HepG2 (cell line): ENCODE results near the gene IGFLR1. TPM values are rescaled to one million over a fixed set of nuclear protein-coding genes. Genes with fewer than 3 reads are reported as not detected.

Experiments
- ATAC-seq: fragments of 200-7000 bp; cut with Tn5 transposase; 3 replicates; pipeline ENCODE4 v1.9.1; 2020; ENCODE audit warnings: mild to moderate bottlenecking, moderate library complexity
- BruUV-seq: library from RNA; stranded (reverse); fragments of 400-500 nt; replicated peaks from 2 replicates; lab custom pipeline; 2021; lab: Mats Ljungman, UMichigan
- CTCF ChIA-PET: fragments of 300-600 bp; formaldehyde crosslinking; extraction: SDS; loops from one replicate; lab custom pipeline; 2021; ENCODE audit warnings: low total read pairs, inconsistent platforms, low intra/inter-chr PET ratio; lab: Yijun Ruan, JAX
- POLR2A ChIA-PET: fragments of 350-600 bp; sonication (Branson Sonifier 250); formaldehyde crosslinking; loops from one replicate; lab custom pipeline; 2020; ENCODE audit warnings: antibody characterized with exemption, inconsistent platforms; lab: Yijun Ruan, JAX
- DNase-seq: peaks from one replicate; pipeline ENCODE4 v3.0.0-alpha.2; 2015; ENCODE audit warnings: low spot score
- FAIRE-seq: peaks from 3 replicates; lab custom pipeline; 2011; peaks lifted over from hg19 to GRCh38; lab: Jason Lieb, UNC
- H2AFZ ChIP-seq: one replicate; pipeline ENCODE4 v1.6.1; 2011; ENCODE audit warnings: low read length, inconsistent platforms
- H3K27ac ChIP-seq: fragments of 300-600 bp; 3 replicates; pipeline ENCODE4 v1.8.0; 2011; ENCODE audit warnings: mixed run types, mild to moderate bottlenecking, mixed read lengths, low read length, inconsistent platforms; ENCODE audit not compliant: insufficient read depth; ENCODE audit errors: extremely low read length
- H3K27me3 ChIP-seq, 2 experiments: fragments of 200-600 bp in 1 of 2; 2 replicates in 1 of 2; 3 replicates in 1 of 2; pipeline versions ENCODE4 v1.6.0 to v1.8.0; 2011; ENCODE audit warnings: low read length in 2 of 2, mild to moderate bottlenecking in 2 of 2, moderate library complexity in 2 of 2, inconsistent platforms in 1 of 2; ENCODE audit not compliant: insufficient read depth in 2 of 2, control insufficient read depth in 1 of 2
- H3K36me3 ChIP-seq, 2 experiments: fragments of 200-600 bp in 1 of 2; replicated peaks in 1 of 2; 2 replicates in 1 of 2; 3 replicates in 1 of 2; pipeline versions ENCODE4 v1.5.1 to v1.8.0; 2011; ENCODE audit warnings: low read length in 2 of 2, inconsistent platforms in 1 of 2; ENCODE audit not compliant: insufficient read depth in 2 of 2, control insufficient read depth in 1 of 2
- H3K4me1 ChIP-seq: 2 replicates; pipeline ENCODE4 v1.5.1; 2012; ENCODE audit warnings: low read length, inconsistent platforms; ENCODE audit not compliant: insufficient read depth
- H3K4me2 ChIP-seq: 2 replicates; pipeline ENCODE4 v1.6.0; 2011; ENCODE audit warnings: low read depth, low read length, inconsistent platforms
- H3K4me3 ChIP-seq, 3 experiments: fragments of 200-600 bp in 1 of 3; sonication (generic), shearing (Covaris generic) in 1 of 3; replicated peaks in 1 of 3; 2 replicates each; pipeline ENCODE4 v1.5.1; 2011 to 2016; ENCODE audit warnings: low read length in 3 of 3, inconsistent platforms in 2 of 3, low read depth in 2 of 3, mild to moderate bottlenecking in 2 of 3, control low read depth in 1 of 3, mixed read lengths in 1 of 3; ENCODE audit not compliant: insufficient read depth in 1 of 3
- H3K79me2 ChIP-seq: one replicate; pipeline ENCODE4 v1.6.1; 2011; ENCODE audit warnings: low read length, inconsistent platforms; ENCODE audit not compliant: insufficient read depth
- H3K9ac ChIP-seq: 2 replicates; pipeline ENCODE4 v1.6.0; 2011; ENCODE audit warnings: mild to moderate bottlenecking, low read depth, low read length, inconsistent platforms; ENCODE audit not compliant: insufficient read depth
- H3K9me3 ChIP-seq: 2 replicates; pipeline ENCODE4 v1.5.1; 2012; ENCODE audit warnings: mild to moderate bottlenecking, low read length
- H4K20me1 ChIP-seq: 2 replicates; pipeline ENCODE4 v1.6.0; 2011; ENCODE audit warnings: inconsistent platforms, mild to moderate bottlenecking, low read length, moderate library complexity; ENCODE audit not compliant: insufficient read depth
- BORCS8-MEF2B ChIP-seq: sonication (generic); formaldehyde crosslinking; IDR thresholded peaks from 2 replicates; pipeline ENCODE4 v1.8.0; 2022; ENCODE audit warnings: mild to moderate bottlenecking, missing genetic modification reagents
- DPF2 ChIP-seq: sonication (generic); formaldehyde crosslinking; IDR thresholded peaks from 2 replicates; pipeline ENCODE4 v1.4.0; 2020; ENCODE audit warnings: mild to moderate bottlenecking, low read depth, missing genetic modification reagents, borderline replicate concordance
- FOXA1 ChIP-seq, 2 experiments: fragments of 450-650 bp in 1 of 2; sonication (generic) in 1 of 2; formaldehyde crosslinking in 1 of 2; IDR thresholded peaks; 2 replicates each; pipeline versions ENCODE4 v1.4.0 to v1.6.1; 2016 to 2020; ENCODE audit warnings: missing genetic modification reagents in 1 of 2
- FOXP1 ChIP-seq, 2 experiments: fragments of 450-650 bp in 1 of 2; IDR thresholded peaks; 2 replicates each; pipeline ENCODE4 v1.6.1; 2017 to 2018; ENCODE audit warnings: antibody characterized with exemption in 1 of 2
- NR2F1 ChIP-seq, 2 experiments: fragments of 450-650 bp in 1 of 2; formaldehyde crosslinking in 1 of 2; IDR thresholded peaks; 2 replicates each; pipeline versions ENCODE4 v1.5.0 to v1.6.1; 2016 to 2020; ENCODE audit warnings: mild to moderate bottlenecking in 1 of 2, missing compliant biosample characterization in 1 of 2, missing genetic modification reagents in 1 of 2, moderate library complexity in 1 of 2
- THAP11 ChIP-seq: IDR thresholded peaks from 2 replicates; pipeline ENCODE4 v1.6.1; 2016; ENCODE audit warnings: missing biosample characterization, missing genetic modification reagents
- ZNF138 ChIP-seq: sonication (generic); formaldehyde crosslinking; IDR thresholded peaks from 2 replicates; pipeline ENCODE4 v1.5.0; 2020; ENCODE audit warnings: mild to moderate bottlenecking, low read depth, missing genetic modification reagents
- ZNF619 ChIP-seq: sonication (generic); formaldehyde crosslinking; IDR thresholded peaks from 2 replicates; pipeline ENCODE4 v1.4.0; 2020; ENCODE audit warnings: mild to moderate bottlenecking, missing genetic modification reagents
- WGBS: methylation state at CpG from one replicate; pipeline ENCODE4 v1.1.6; 2017; ENCODE audit warnings: low lambda C conversion rate; 5-methylcytosine and 5-hydroxymethylcytosine counted together
- in situ Hi-C: cut with HindIII; loops from 2 replicates; pipeline ENCODE4 v1.10.0; 2017; ENCODE audit warnings: low pct_unique_long_range_greater_than_20kb; ENCODE audit not compliant: extremely low pct_ligation_motif_present
- intact Hi-C: fragments of 100-400 bp; cut with micrococcal nuclease; formaldehyde crosslinking; loops from one replicate; pipeline ENCODE4 v1.10.0; 2022; ENCODE audit not compliant: unreplicated experiment
- polyA plus RNA-seq, 8 experiments: library from polyadenylated mRNA; depleted of rRNA in 3 of 8; stranded (reverse) in 7 of 8; unstranded in 1 of 8; fragments of >200 nt; fragmentation: Illumina TruSeq in 4 of 8; extraction: Trizol in 4 of 8; gene quantifications; 2 replicates each; pipeline versions ENCODE4 v1.2.1 to v1.2.3, GENCODE V29; 2011 to 2016; ENCODE audit warnings: low read depth in 4 of 8, missing spikeins in 1 of 8, mixed read lengths in 1 of 8; ENCODE audit not compliant: insufficient read depth in 1 of 8
- total RNA-seq, 5 experiments: library from RNA; depleted of rRNA; stranded (reverse); fragments of >200 nt; fragmentation: Illumina TruSeq; extraction: Trizol; gene quantifications; 2 replicates each; pipeline ENCODE4 v1.2.3, GENCODE V29; 2016; ENCODE audit warnings: low read depth in 1 of 5
- TF ChIP-seq, protein P1 (sequence below): sonication (generic); formaldehyde crosslinking; IDR thresholded peaks from 2 replicates; pipeline ENCODE4 v1.4.0; 2020; ENCODE audit warnings: missing genetic modification reagents
- TF ChIP-seq, protein P2 (sequence below): IDR thresholded peaks from 2 replicates; pipeline ENCODE4 v1.6.1; 2016; ENCODE audit warnings: control low read depth
- TF ChIP-seq, protein P3 (sequence below): sonication (generic); formaldehyde crosslinking; IDR thresholded peaks from 2 replicates; pipeline ENCODE4 v1.4.0; 2020; ENCODE audit warnings: missing genetic modification reagents, borderline replicate concordance
- TF ChIP-seq, protein P4 (sequence below): sonication (generic); formaldehyde crosslinking; IDR thresholded peaks from 2 replicates; pipeline ENCODE4 v1.5.1; 2020; ENCODE audit warnings: mild to moderate bottlenecking, missing genetic modification reagents, borderline replicate concordance

The IGFLR1 gene
- total and polyA plus RNA-seq, 2 of the 13 experiments (the other 11 are each of a cell fraction or from before 2014, with no cell fraction given) = 5.4 to 8.9 TPM

DNA sequence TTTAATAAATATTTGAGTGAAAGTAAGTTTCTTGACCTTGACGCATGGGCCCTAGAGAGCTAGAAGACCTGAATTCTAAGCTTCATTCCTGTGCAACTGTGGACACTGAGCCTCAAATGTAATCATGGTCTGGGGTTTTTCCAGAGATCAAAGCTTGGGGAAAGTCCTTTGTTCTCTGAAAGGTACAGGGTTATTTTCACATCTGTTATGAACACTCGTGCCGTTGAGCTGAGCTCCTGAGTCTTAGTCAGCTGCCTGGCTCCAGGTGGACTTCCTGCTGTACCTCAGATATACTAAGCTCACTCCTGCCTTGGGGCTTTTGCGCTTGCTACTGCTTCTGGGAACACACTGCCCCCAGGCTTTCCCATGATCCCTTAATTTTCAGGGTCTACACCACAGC is 45.4 kb downstream of the IGFLR1 start (continued):
- TF ChIP-seq, protein P1, sequence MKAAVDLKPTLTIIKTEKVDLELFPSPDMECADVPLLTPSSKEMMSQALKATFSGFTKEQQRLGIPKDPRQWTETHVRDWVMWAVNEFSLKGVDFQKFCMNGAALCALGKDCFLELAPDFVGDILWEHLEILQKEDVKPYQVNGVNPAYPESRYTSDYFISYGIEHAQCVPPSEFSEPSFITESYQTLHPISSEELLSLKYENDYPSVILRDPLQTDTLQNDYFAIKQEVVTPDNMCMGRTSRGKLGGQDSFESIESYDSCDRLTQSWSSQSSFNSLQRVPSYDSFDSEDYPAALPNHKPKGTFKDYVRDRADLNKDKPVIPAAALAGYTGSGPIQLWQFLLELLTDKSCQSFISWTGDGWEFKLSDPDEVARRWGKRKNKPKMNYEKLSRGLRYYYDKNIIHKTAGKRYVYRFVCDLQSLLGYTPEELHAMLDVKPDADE = no peak
- TF ChIP-seq DPF2 (CRISPR knock-in tag) = 0 out of 2 replicates have a peak, but pooled peaks have one; percentile 40
- TF ChIP-seq THAP11 (CRISPR knock-in tag) = peak; percentile 34; the same call in 1 of the 2 replicates
- TF ChIP-seq FOXA1 (IDR thresholded peaks at IDR 0.05) = no peak
- TF ChIP-seq FOXA1 (CRISPR knock-in tag; IDR thresholded peaks at IDR 0.05) = peak; percentile 51; the same call in 1 of the 2 replicates
- TF ChIP-seq BORCS8-MEF2B = no peak
- no peak for TF ChIP-seq ZNF138 (CRISPR knock-in tag)
- TF ChIP-seq, protein P2, sequence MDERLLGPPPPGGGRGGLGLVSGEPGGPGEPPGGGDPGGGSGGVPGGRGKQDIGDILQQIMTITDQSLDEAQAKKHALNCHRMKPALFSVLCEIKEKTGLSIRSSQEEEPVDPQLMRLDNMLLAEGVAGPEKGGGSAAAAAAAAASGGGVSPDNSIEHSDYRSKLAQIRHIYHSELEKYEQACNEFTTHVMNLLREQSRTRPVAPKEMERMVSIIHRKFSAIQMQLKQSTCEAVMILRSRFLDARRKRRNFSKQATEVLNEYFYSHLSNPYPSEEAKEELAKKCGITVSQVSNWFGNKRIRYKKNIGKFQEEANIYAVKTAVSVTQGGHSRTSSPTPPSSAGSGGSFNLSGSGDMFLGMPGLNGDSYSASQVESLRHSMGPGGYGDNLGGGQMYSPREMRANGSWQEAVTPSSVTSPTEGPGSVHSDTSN (CRISPR knock-in tag) = no peak
- TF ChIP-seq ZNF619 (CRISPR knock-in tag) = 0 out of 2 replicates have a peak, but pooled peaks have one; percentile 22

DNA sequence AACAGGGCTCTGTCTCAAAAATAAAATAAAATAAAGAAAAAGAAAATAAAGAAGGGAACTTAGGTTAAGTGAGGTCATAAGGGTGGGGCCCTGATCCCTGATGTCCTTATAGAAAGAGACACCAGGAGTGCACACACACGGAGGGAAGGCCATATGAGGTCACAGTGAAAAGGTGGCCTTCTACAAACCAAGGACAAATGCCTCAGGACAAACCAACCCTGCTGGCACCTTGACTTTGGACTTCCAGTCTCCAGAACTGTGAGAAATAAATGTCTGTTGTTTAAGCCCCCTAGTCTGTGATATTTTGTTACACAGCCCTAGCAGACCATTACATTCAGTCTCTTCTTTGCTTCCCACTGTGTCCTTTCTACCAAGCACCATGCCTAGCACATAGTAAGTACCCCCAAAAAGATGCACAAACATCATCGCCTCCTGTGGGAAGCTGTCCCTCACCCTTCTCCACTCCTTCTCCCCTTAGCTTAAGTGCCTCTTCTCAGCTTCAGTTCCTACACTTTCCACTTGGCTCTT is 46.3 kb downstream of the IGFLR1 start:
- no peaks in the 10 kb centered on the region for H3K27me3 ChIP-seq
- no peak for FAIRE-seq
- WGBS = 53% methylated on average over 2 of the region's 2 CpGs
- peaks cover 35% of the 10 kb centered on the region for H3K4me1 ChIP-seq
- H2AFZ ChIP-seq = no peak overlapping the region
- no peak overlapping the region for H3K9ac ChIP-seq
- H3K9me3 ChIP-seq = no peaks in the 10 kb centered on the region
- no peak for DNase-seq
- H3K36me3 ChIP-seq = no peaks in the 10 kb centered on the region
- no peak for ATAC-seq
- no peak overlapping the region for H3K4me3 ChIP-seq
- H3K27ac ChIP-seq = no peak overlapping the region
- ChIA-PET CTCF (interaction anchor here (6.1 kb wide), 1 partner anchor 21 kb away, joined by 201 read pairs; the partner anchor contains the start of gene KMT2B), POLR2A (interaction anchor here (1.3 kb wide), 1 partner anchor 45 kb away, joined by 4 read pairs; no protein-coding TSS in a partner anchor)
- in situ Hi-C loops = loop anchor here (10.0 kb wide), 1 partner anchor 119 kb away; the partner anchor contains the start of gene PRODH2
- no peaks in the 10 kb centered on the region for H3K79me2 ChIP-seq
- intact Hi-C loops = loop anchor here (10.0 kb wide), 2 partner anchors 49 to 119 kb away; partner anchors contain the start of genes IGFLR1, LIN37, PRODH2 and PSENEN
- H4K20me1 ChIP-seq = no peaks in the 10 kb centered on the region
- no peak overlapping the region for H3K4me2 ChIP-seq
- BruUV-seq = no TSS peak
- TF ChIP-seq, protein P3, sequence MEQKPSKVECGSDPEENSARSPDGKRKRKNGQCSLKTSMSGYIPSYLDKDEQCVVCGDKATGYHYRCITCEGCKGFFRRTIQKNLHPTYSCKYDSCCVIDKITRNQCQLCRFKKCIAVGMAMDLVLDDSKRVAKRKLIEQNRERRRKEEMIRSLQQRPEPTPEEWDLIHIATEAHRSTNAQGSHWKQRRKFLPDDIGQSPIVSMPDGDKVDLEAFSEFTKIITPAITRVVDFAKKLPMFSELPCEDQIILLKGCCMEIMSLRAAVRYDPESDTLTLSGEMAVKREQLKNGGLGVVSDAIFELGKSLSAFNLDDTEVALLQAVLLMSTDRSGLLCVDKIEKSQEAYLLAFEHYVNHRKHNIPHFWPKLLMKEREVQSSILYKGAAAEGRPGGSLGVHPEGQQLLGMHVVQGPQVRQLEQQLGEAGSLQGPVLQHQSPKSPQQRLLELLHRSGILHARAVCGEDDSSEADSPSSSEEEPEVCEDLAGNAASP (CRISPR knock-in tag) = peak; percentile 55; the same call in 1 of the 2 replicates
- TF ChIP-seq, protein P4, sequence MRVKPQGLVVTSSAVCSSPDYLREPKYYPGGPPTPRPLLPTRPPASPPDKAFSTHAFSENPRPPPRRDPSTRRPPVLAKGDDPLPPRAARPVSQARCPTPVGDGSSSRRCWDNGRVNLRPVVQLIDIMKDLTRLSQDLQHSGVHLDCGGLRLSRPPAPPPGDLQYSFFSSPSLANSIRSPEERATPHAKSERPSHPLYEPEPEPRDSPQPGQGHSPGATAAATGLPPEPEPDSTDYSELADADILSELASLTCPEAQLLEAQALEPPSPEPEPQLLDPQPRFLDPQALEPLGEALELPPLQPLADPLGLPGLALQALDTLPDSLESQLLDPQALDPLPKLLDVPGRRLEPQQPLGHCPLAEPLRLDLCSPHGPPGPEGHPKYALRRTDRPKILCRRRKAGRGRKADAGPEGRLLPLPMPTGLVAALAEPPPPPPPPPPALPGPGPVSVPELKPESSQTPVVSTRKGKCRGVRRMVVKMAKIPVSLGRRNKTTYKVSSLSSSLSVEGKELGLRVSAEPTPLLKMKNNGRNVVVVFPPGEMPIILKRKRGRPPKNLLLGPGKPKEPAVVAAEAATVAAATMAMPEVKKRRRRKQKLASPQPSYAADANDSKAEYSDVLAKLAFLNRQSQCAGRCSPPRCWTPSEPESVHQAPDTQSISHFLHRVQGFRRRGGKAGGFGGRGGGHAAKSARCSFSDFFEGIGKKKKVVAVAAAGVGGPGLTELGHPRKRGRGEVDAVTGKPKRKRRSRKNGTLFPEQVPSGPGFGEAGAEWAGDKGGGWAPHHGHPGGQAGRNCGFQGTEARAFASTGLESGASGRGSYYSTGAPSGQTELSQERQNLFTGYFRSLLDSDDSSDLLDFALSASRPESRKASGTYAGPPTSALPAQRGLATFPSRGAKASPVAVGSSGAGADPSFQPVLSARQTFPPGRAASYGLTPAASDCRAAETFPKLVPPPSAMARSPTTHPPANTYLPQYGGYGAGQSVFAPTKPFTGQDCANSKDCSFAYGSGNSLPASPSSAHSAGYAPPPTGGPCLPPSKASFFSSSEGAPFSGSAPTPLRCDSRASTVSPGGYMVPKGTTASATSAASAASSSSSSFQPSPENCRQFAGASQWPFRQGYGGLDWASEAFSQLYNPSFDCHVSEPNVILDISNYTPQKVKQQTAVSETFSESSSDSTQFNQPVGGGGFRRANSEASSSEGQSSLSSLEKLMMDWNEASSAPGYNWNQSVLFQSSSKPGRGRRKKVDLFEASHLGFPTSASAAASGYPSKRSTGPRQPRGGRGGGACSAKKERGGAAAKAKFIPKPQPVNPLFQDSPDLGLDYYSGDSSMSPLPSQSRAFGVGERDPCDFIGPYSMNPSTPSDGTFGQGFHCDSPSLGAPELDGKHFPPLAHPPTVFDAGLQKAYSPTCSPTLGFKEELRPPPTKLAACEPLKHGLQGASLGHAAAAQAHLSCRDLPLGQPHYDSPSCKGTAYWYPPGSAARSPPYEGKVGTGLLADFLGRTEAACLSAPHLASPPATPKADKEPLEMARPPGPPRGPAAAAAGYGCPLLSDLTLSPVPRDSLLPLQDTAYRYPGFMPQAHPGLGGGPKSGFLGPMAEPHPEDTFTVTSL (CRISPR knock-in tag) = no peak
- TF ChIP-seq NR2F1 (CRISPR knock-in tag; IDR thresholded peaks at IDR 0.05) = no peak
- TF ChIP-seq FOXP1 (IDR thresholded peaks at IDR 0.05) = no peak
- no peak for TF ChIP-seq FOXP1 (CRISPR knock-in tag; IDR thresholded peaks at IDR 0.05)
